H9 (cell line): ENCODE data around the gene GLOD4. TPM values are rescaled to one million over a fixed set of nuclear protein-coding genes. Genes with fewer than 3 reads are reported as not detected.
A peak's percentile ranks its signal among the peaks of the same experiment; 100 is the strongest.

Experiments
- DNase-seq: peaks from one replicate; pipeline ENCODE4 v3.0.0-alpha.2; 2017
- H2AFZ ChIP-seq: one replicate; pipeline ENCODE4 v1.6.1; 2013; ENCODE audit warnings: mild to moderate bottlenecking, low read length, control low read depth, moderate library complexity
- H2AK5ac ChIP-seq: 2 replicates; pipeline ENCODE4 v1.6.1; 2013; ENCODE audit warnings: low read length, control low read depth, mixed read lengths; ENCODE audit not compliant: insufficient read length
- H2BK120ac ChIP-seq: one replicate; pipeline ENCODE4 v1.6.1; 2013; ENCODE audit warnings: low read depth, mild to moderate bottlenecking, low read length, control low read depth, inconsistent platforms; ENCODE audit not compliant: poor library complexity, severe bottlenecking
- H2BK12ac ChIP-seq: 2 replicates; pipeline ENCODE4 v1.6.1; 2013; ENCODE audit warnings: low read length, control low read depth, mixed read lengths, low read depth; ENCODE audit not compliant: insufficient read length
- H2BK15ac ChIP-seq: 2 replicates; pipeline ENCODE4 v1.6.1; 2013; ENCODE audit warnings: low read depth, low read length, control low read depth
- H2BK20ac ChIP-seq: one replicate; pipeline ENCODE4 v1.6.1; 2013; ENCODE audit warnings: low read depth, mild to moderate bottlenecking, low read length, control low read depth, inconsistent platforms; ENCODE audit not compliant: poor library complexity, severe bottlenecking
- H2BK5ac ChIP-seq: 2 replicates; pipeline ENCODE4 v1.6.1; 2013; ENCODE audit warnings: low read length, control low read depth, mixed read lengths; ENCODE audit not compliant: insufficient read length
- H3K14ac ChIP-seq: 2 replicates; pipeline ENCODE4 v1.6.1; 2013; ENCODE audit warnings: low read length, control low read depth; ENCODE audit not compliant: insufficient read depth
- H3K18ac ChIP-seq: 2 replicates; pipeline ENCODE4 v1.6.1; 2013; ENCODE audit warnings: low read depth, mild to moderate bottlenecking, mixed read lengths, low read length, control low read depth; ENCODE audit not compliant: insufficient read length
- H3K23ac ChIP-seq: 2 replicates; pipeline ENCODE4 v1.6.1; 2013; ENCODE audit warnings: low read length, control low read depth, mixed read lengths, low read depth; ENCODE audit not compliant: insufficient read length
- H3K23me2 ChIP-seq: 2 replicates; pipeline ENCODE4 v1.6.1; 2013; ENCODE audit warnings: low read depth, mild to moderate bottlenecking, mixed read lengths, low read length, control low read depth; ENCODE audit not compliant: insufficient read length, poor library complexity, severe bottlenecking
- H3K27ac ChIP-seq: 2 replicates; pipeline ENCODE4 v1.5.1; 2013; ENCODE audit warnings: low read length, control low read depth, mixed read lengths, low read depth; ENCODE audit not compliant: insufficient read length
- H3K27me3 ChIP-seq: 2 replicates; pipeline ENCODE4 v1.6.1; 2013; ENCODE audit warnings: low read length, control low read depth, inconsistent platforms; ENCODE audit not compliant: insufficient read depth
- H3K4ac ChIP-seq: 2 replicates; pipeline ENCODE4 v1.6.1; 2013; ENCODE audit warnings: low read depth, mild to moderate bottlenecking, control low read depth, inconsistent platforms, low read length, moderate library complexity
- H3K4me1 ChIP-seq: 2 replicates; pipeline ENCODE4 v1.6.1; 2013; ENCODE audit warnings: low read length, control low read depth, inconsistent platforms; ENCODE audit not compliant: insufficient read depth
- H3K4me2 ChIP-seq: 2 replicates; pipeline ENCODE4 v1.6.1; 2013; ENCODE audit warnings: low read length, control low read depth, mixed read lengths; ENCODE audit not compliant: insufficient read length, insufficient read depth
- H3K56ac ChIP-seq: 2 replicates; pipeline ENCODE4 v1.6.1; 2013; ENCODE audit warnings: low read depth, mild to moderate bottlenecking, mixed read lengths, low read length, control low read depth; ENCODE audit not compliant: insufficient read length
- H3K79me1 ChIP-seq: 2 replicates; pipeline ENCODE4 v1.6.1; 2013; ENCODE audit warnings: low read depth, mild to moderate bottlenecking, moderate library complexity, low read length, control low read depth, inconsistent platforms; ENCODE audit not compliant: insufficient read depth, poor library complexity, severe bottlenecking
- H3K79me2 ChIP-seq: 2 replicates; pipeline ENCODE4 v1.6.1; 2013; ENCODE audit warnings: low read length, control low read depth, inconsistent platforms; ENCODE audit not compliant: insufficient read depth
- H3K9ac ChIP-seq: 2 replicates; pipeline ENCODE4 v1.6.1; 2013; ENCODE audit warnings: low read length, control low read depth, mixed read lengths; ENCODE audit not compliant: insufficient read length; ENCODE audit errors: extremely low read depth
- H3K9me3 ChIP-seq: one replicate; pipeline ENCODE4 v1.6.1; 2013; ENCODE audit warnings: low read depth, low read length, inconsistent platforms; ENCODE audit not compliant: control insufficient read depth
- H3T11ph ChIP-seq: one replicate; pipeline ENCODE4 v1.6.1; 2013; ENCODE audit warnings: mild to moderate bottlenecking, low read length, control low read depth, inconsistent platforms
- H4K20me1 ChIP-seq: one replicate; pipeline ENCODE4 v1.6.1; 2013; ENCODE audit not compliant: control insufficient read depth, insufficient read length, insufficient read depth
- H4K5ac ChIP-seq: 2 replicates; pipeline ENCODE4 v1.6.1; 2013; ENCODE audit warnings: low read depth, mild to moderate bottlenecking, mixed read lengths, low read length, control low read depth; ENCODE audit not compliant: insufficient read length
- H4K8ac ChIP-seq: replicated peaks from 2 replicates; pipeline ENCODE4 v1.6.1; 2013; ENCODE audit warnings: low read length, control low read depth, mixed read lengths, low read depth; ENCODE audit not compliant: insufficient read length
- H4K91ac ChIP-seq: 2 replicates; pipeline ENCODE4 v1.6.1; 2013; ENCODE audit warnings: low read depth, mild to moderate bottlenecking, moderate library complexity, mixed read lengths, low read length, control low read depth; ENCODE audit not compliant: insufficient read length
- H3K27ac Mint-ChIP-seq, 3 experiments: 2 replicates in 2 of 3; 3 replicates in 1 of 3; pipeline ENCODE4 v1.8.0; 2020 to 2021; ENCODE audit warnings: mixed read lengths in 3 of 3, mild to moderate bottlenecking in 1 of 3, moderate library complexity in 1 of 3
- H3K27me3 Mint-ChIP-seq: 2 replicates; pipeline ENCODE4 v1.8.0; 2021; ENCODE audit warnings: low read depth, mild to moderate bottlenecking, moderate library complexity, mixed read lengths
- H3K36me3 Mint-ChIP-seq, 3 experiments: 2 replicates in 2 of 3; 3 replicates in 1 of 3; pipeline ENCODE4 v1.8.0; 2020 to 2021; ENCODE audit warnings: low read depth in 3 of 3, mixed read lengths in 3 of 3; ENCODE audit not compliant: insufficient read depth in 1 of 3
- H3K4me1 Mint-ChIP-seq, 2 experiments: 2 replicates each; pipeline ENCODE4 v1.8.0; 2020; ENCODE audit warnings: mixed read lengths in 2 of 2
- H3K4me3 Mint-ChIP-seq, 2 experiments: 2 replicates in 1 of 2; 3 replicates in 1 of 2; pipeline ENCODE4 v1.8.0; 2020 to 2021; ENCODE audit warnings: mild to moderate bottlenecking in 2 of 2, mixed read lengths in 2 of 2, moderate library complexity in 1 of 2
- H3K9me3 Mint-ChIP-seq, 2 experiments: 2 replicates in 1 of 2; 3 replicates in 1 of 2; pipeline ENCODE4 v1.8.0; 2020; ENCODE audit warnings: mild to moderate bottlenecking in 2 of 2, mixed read lengths in 2 of 2, moderate library complexity in 1 of 2
- CTCF ChIP-seq: fragments of 200-600 bp; sonication (generic); conservative IDR thresholded peaks from 3 replicates; pipeline ENCODE4 v1.8.0; 2021; ENCODE audit warnings: antibody characterized with exemption, mild to moderate bottlenecking
- WGBS: extraction: QIAGEN DNeasy Blood & Tissue Kit; methylation state at CpG from one replicate; pipeline ENCODE4 v1.1.7; 2013; ENCODE audit warnings: missing lambda C conversion rate, low lambda C conversion rate, mixed read lengths; ENCODE audit not compliant: insufficient read length; ENCODE audit errors: extremely low coverage; 5-methylcytosine and 5-hydroxymethylcytosine counted together
- total RNA-seq: library from RNA; stranded (reverse); gene quantifications from 2 replicates; pipeline ENCODE4 v1.2.1, GENCODE V29; 2021

GLOD4 gene
- total RNA-seq, 1 experiment from 2014 or later: 106 TPM

GRCh38 chr17:731644-732066, 50.4 kb downstream of the GLOD4 start:
- no peak overlapping the region for H4K5ac ChIP-seq
- H2BK5ac ChIP-seq: no peak overlapping the region
- H3T11ph ChIP-seq: no peak overlapping the region
- H2AFZ ChIP-seq: no peak overlapping the region
- H2BK12ac ChIP-seq: no peak overlapping the region
- peaks cover 6% of the 10 kb centered on the region for H3K23me2 ChIP-seq
- no CpG with 5 or more reads among the region's 26 CpGs for WGBS
- no peaks in the 10 kb centered on the region for H3K4me1 ChIP-seq
- H4K20me1 ChIP-seq: no peaks in the 10 kb centered on the region
- no peak overlapping the region for H3K23ac ChIP-seq
- no peaks in the 10 kb centered on the region for H3K9me3 Mint-ChIP-seq
- no peak overlapping the region for H3K56ac ChIP-seq
- no peak overlapping the region; a peak in 1 of 7 replicates for H3K27ac Mint-ChIP-seq
- H3K4me1 Mint-ChIP-seq: peaks cover 12 to 29% of the 10 kb centered on the region in 2 experiments
- H2BK120ac ChIP-seq: no peak overlapping the region
- H3K27me3 Mint-ChIP-seq: peaks cover 9% of the 10 kb centered on the region
- no peaks in the 10 kb centered on the region for H3K79me2 ChIP-seq
- no peak overlapping the region for H3K4ac ChIP-seq
- peak overlapping the region; percentile 62; the same call in 1 of the 2 replicates for H3K14ac ChIP-seq
- TF ChIP-seq CTCF: no peak
- H4K8ac ChIP-seq: no peak overlapping the region
- DNase-seq: peak; percentile 67
- H3K9me3 ChIP-seq: no peaks in the 10 kb centered on the region
- peak overlapping the region; percentile 40 for H3K9ac ChIP-seq
- no peak overlapping the region for H4K91ac ChIP-seq
- no peak overlapping the region for H2AK5ac ChIP-seq
- no peak overlapping the region for H3K27ac ChIP-seq
- H3K27me3 ChIP-seq: no peaks in the 10 kb centered on the region
- no peaks in the 10 kb centered on the region for H3K79me1 ChIP-seq
- no peak overlapping the region; the same call in 1 of the 2 replicates for H2BK15ac ChIP-seq
- no peak overlapping the region for H2BK20ac ChIP-seq
- H3K36me3 Mint-ChIP-seq: peaks cover 20 to 33% (median 29%) of the 10 kb centered on the region in 3 experiments
- peak overlapping the region; percentile 82 for H3K18ac ChIP-seq
- peak overlapping the region; percentile 66 for H3K4me2 ChIP-seq
- peak overlapping the region; percentile 73 to 86 for H3K4me3 Mint-ChIP-seq
